Brain microvascular endothelial cell (primary cell): ENCODE data around the gene DHRS3.
"Not testable (repeated sequence)": the region's sequence is repeated elsewhere in the genome, so short reads cannot be mapped to it uniquely, and the experiment has no call there.

Experiments
- DNase-seq: peaks from one replicate; pipeline ENCODE4 v3.0.0-alpha.2; 2020
- H3K27ac ChIP-seq: fragments of 250-450 bp; sonication (Bioruptor Pico); 2 replicates; pipeline ENCODE4 v1.5.1; 2020; ENCODE audit warnings: mild to moderate bottlenecking, moderate library complexity
- H3K27me3 ChIP-seq: fragments of 250-450 bp; sonication (Bioruptor Pico); replicated peaks from 2 replicates; pipeline ENCODE4 v1.5.1; 2020; ENCODE audit warnings: mild to moderate bottlenecking
- H3K36me3 ChIP-seq: fragments of 250-450 bp; sonication (Bioruptor Pico); replicated peaks from 2 replicates; pipeline ENCODE4 v1.5.1; 2020; ENCODE audit warnings: mild to moderate bottlenecking
- H3K4me3 ChIP-seq: 2 replicates; pipeline ENCODE4 v1.5.1; 2011; ENCODE audit warnings: low read depth, mild to moderate bottlenecking, control low read depth, low read length, moderate library complexity
- in situ Hi-C: cut with HindIII; loops from 2 replicates; pipeline ENCODE4 v1.10.0; 2017; ENCODE audit warnings: low sequenced_read_pairs, low pct_ligation_motif_present
- TF ChIP-seq, protein P1 (sequence below): IDR thresholded peaks from 2 replicates; pipeline ENCODE4 v1.5.1; 2011; ENCODE audit warnings: low read depth, mild to moderate bottlenecking, moderate library complexity, low read length, control low read depth, inconsistent platforms; ENCODE audit errors: missing control alignments

The DHRS3 gene

GRCh38 chr1:12649971-12650421 is 32.0 kb upstream of the DHRS3 start:
- in situ Hi-C loops = loop anchor here (25.0 kb wide), 1 partner anchor 363 kb away; no protein-coding TSS in a partner anchor
- TF ChIP-seq, protein P1, sequence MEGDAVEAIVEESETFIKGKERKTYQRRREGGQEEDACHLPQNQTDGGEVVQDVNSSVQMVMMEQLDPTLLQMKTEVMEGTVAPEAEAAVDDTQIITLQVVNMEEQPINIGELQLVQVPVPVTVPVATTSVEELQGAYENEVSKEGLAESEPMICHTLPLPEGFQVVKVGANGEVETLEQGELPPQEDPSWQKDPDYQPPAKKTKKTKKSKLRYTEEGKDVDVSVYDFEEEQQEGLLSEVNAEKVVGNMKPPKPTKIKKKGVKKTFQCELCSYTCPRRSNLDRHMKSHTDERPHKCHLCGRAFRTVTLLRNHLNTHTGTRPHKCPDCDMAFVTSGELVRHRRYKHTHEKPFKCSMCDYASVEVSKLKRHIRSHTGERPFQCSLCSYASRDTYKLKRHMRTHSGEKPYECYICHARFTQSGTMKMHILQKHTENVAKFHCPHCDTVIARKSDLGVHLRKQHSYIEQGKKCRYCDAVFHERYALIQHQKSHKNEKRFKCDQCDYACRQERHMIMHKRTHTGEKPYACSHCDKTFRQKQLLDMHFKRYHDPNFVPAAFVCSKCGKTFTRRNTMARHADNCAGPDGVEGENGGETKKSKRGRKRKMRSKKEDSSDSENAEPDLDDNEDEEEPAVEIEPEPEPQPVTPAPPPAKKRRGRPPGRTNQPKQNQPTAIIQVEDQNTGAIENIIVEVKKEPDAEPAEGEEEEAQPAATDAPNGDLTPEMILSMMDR = no peak
- DNase-seq = peak; percentile 71
- Histone ChIP-seq H3K27ac (peak overlapping the region; percentile 32), H3K4me3 (no peak overlapping the region), H3K36me3 (no peaks in the 10 kb centered on the region), H3K27me3 (no peaks in the 10 kb centered on the region)

DNA sequence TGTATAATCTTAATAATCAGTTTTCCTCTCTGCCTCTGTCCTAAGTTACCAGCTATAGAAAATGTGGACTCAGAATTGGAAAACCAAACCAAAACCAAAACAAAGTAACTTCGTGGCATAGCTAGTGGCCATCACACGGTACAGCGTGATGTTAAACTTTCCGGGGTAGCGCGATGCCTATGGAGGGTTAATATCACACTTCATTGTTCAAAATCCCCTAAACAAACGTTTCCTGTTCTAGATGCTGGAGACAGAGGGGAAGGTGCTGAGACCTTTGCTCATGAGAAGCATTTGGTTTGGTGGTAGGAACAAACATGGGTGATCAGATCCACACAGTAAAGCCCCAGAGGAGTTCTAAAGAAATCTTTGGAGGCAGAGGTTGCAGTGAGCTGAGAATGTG is 30.7 kb upstream of the DHRS3 start:
- Histone ChIP-seq H3K36me3 (no peaks in the 10 kb centered on the region), H3K27me3 (no peaks in the 10 kb centered on the region), H3K4me3 (no peak overlapping the region), H3K27ac (no peak overlapping the region)
- in situ Hi-C loops = loop anchor here (25.0 kb wide), 1 partner anchor 361 kb away; no protein-coding TSS in a partner anchor
- TF ChIP-seq, protein P1 = no peak
- DNase-seq = no peak

GRCh38 chr1:12645401-12645800 is 27.4 kb upstream of the DHRS3 start:
- H3K4me3 ChIP-seq, H3K36me3 ChIP-seq, H3K27ac ChIP-seq, DNase-seq, H3K27me3 ChIP-seq: not testable (repeated sequence)
- in situ Hi-C loops = loop anchor here (25.0 kb wide), 1 partner anchor 358 kb away; no protein-coding TSS in a partner anchor

- no peak for DNase-seq
- Histone ChIP-seq H3K27ac (no peak overlapping the region), H3K27me3 (no peaks in the 10 kb centered on the region), H3K36me3 (no peaks in the 10 kb centered on the region), H3K4me3 (no peak overlapping the region)
- TF ChIP-seq, protein P1 = no peak
- in situ Hi-C loops = loop anchor here (25.0 kb wide), 1 partner anchor 358 kb away; no protein-coding TSS in a partner anchor
Measured at GRCh38 chr1:12644829-12645228, 26.8 kb upstream of the DHRS3 start.

- in situ Hi-C loops = loop anchor here (25.0 kb wide), 1 partner anchor 357 kb away; no protein-coding TSS in a partner anchor
- TF ChIP-seq, protein P1 = no peak
- no peaks in the 10 kb centered on the region for H3K36me3 ChIP-seq
- no peak for DNase-seq
- H3K27me3 ChIP-seq = no peaks in the 10 kb centered on the region
- no peak overlapping the region for H3K4me3 ChIP-seq
- H3K27ac ChIP-seq = no peak overlapping the region
Measured at GRCh38 chr1:12644237-12644636, 26.2 kb upstream of the DHRS3 start.

DNA sequence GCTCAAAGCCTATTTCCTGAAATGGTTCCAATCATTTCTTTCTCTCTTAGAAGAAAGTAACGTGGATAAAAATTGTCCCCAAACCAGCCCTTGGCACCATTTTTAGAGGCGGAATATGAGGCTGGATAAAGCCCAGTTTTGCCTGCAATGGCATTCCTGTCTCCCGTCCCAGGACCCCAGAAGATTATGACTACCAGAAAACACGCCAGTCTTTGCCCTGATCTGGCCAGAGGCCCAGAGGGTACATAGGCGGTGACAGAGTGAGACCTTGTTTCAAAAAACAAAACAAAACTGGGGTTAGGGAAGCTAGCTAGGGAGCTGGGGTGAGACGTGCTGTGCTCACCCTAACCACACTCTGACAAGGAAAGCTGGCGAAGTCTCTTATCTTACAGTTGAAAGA is 25.8 kb upstream of the DHRS3 start, which contains the start of gene AADACL4:
Gene AADACL4, plus strand, starts transcription at position 301 of the 400 bp plus-strand sequence. CDS start 462 bp downstream, outside the sequence.
- in situ Hi-C loops = loop anchor here (25.0 kb wide), 1 partner anchor 356 kb away; no protein-coding TSS in a partner anchor
- TF ChIP-seq, protein P1 = no peak
- H3K27me3 ChIP-seq = no peaks in the 10 kb centered on the region
- H3K27ac ChIP-seq = no peak within 1 kb of the TSS
- DNase-seq = no peak
- H3K4me3 ChIP-seq = no peak within 1 kb of the TSS
- no peaks in the 10 kb centered on the region for H3K36me3 ChIP-seq
